ENCODE measurements around the gene RNF180.

RNF180 gene

DNA sequence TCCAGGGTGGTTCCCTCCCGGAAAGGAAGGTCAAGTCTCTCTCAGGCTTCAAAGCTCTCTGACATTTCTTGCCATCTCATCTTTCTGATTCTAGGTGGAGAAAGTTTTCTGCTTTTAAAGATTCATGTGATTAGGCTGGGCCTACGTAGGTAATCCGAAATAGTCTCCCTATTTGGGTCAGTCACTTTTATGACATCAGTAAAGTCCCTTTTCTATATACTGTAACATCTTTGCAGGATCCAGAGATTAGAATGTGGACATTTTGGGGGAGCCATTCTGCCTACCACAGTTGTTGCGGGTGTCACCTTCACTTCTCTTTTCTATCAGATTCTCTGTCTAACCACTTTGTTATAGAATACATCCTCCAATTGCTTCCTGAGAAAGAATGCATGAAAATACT is 1.9 kb upstream of the RNF180 start:
- TF ChIP-seq POLR2AphosphoS5 (IDR thresholded peaks at IDR 0.05; ENCODE audit: borderline replicate concordance, low read depth, low read length) (no peak), FOXP2 (optimal IDR thresholded peaks at IDR 0.05; ENCODE audit: control extremely low read depth, extremely low read length, insufficient read depth) (no peak), EZH2 (IDR thresholded peaks at IDR 0.05) (no peak)
- no peaks in the 10 kb centered on the region for H3K9me3 ChIP-seq (ENCODE audit: low read depth, low read length)
- no peak overlapping the region for H3K4me3 ChIP-seq
- H3K36me3 ChIP-seq (ENCODE audit: insufficient read depth, low read length), result no peaks in the 10 kb centered on the region
- DNase-seq (ENCODE audit: low read depth, low spot score), result no peak
- H3K9ac ChIP-seq (ENCODE audit: insufficient read length), result no peak overlapping the region
- no peak overlapping the region for H3K27ac ChIP-seq

DNA sequence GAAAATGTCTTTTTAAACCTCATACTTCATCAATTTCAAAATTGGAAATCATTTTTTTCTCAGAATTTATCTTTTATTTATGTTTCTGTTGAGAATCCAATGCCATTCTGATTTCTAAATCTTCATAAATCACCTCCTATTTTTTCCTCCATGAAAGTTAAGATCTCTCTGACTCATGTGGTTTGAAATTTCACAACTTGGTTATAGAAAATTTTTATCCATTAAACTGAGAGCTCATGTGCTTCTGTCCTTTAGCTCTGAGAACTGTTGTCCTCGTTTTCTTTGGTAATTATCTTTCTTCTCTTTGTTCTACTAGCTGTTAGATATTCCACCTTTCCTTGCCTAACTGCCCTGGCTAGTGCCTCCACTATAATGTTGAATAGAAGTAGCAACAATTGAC is 1.5 kb upstream of the RNF180 start:
- H3K4me3 ChIP-seq, result no peak overlapping the region
- no peak overlapping the region for H3K27ac ChIP-seq
- H3K9me3 ChIP-seq (ENCODE audit: low read depth, low read length), result no peaks in the 10 kb centered on the region
- DNase-seq (ENCODE audit: low read depth, low spot score), result no peak
- no peak overlapping the region for H3K9ac ChIP-seq (ENCODE audit: insufficient read length)
- no peaks in the 10 kb centered on the region for H3K36me3 ChIP-seq (ENCODE audit: insufficient read depth, low read length)
- TF ChIP-seq FOXP2 (optimal IDR thresholded peaks at IDR 0.05; ENCODE audit: control extremely low read depth, extremely low read length, insufficient read depth) (no peak), EZH2 (IDR thresholded peaks at IDR 0.05) (no peak), POLR2AphosphoS5 (IDR thresholded peaks at IDR 0.05; ENCODE audit: borderline replicate concordance, low read depth, low read length) (no peak)

DNA sequence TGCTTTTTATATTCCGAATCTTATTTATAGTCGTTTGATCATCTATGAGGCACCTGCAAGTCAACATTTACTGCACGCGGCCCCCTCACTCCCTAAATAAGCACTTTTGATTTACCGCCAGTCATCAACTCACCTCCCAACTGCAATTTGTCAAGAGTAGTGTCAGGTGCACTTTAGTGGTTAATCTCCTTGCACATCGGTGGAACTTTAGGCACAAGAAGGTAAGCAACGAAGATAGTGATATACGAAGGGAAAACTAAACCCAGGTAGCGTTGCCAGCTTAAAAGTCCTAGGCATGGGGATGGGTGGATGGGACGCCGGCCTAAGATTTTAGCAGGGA is 513 bp upstream of the RNF180 start:
- peak overlapping the region; percentile 72 for H3K4me3 ChIP-seq
- H3K27ac ChIP-seq, result no peak overlapping the region
- no peaks in the 10 kb centered on the region for H3K36me3 ChIP-seq (ENCODE audit: insufficient read depth, low read length)
- no peak for TF ChIP-seq FOXP2 (optimal IDR thresholded peaks at IDR 0.05; ENCODE audit: control extremely low read depth, extremely low read length, insufficient read depth)
- no peak for TF ChIP-seq POLR2AphosphoS5 (IDR thresholded peaks at IDR 0.05; ENCODE audit: borderline replicate concordance, low read depth, low read length)
- TF ChIP-seq EZH2 (IDR thresholded peaks at IDR 0.05), result no peak
- H3K9ac ChIP-seq (ENCODE audit: insufficient read length), result no peak overlapping the region
- no peak for DNase-seq (ENCODE audit: low read depth, low spot score)
- H3K9me3 ChIP-seq (ENCODE audit: low read depth, low read length), result no peaks in the 10 kb centered on the region

- no peaks in the 10 kb centered on the region for H3K36me3 ChIP-seq (ENCODE audit: insufficient read depth, low read length)
- peak overlapping the region; percentile 72 for H3K4me3 ChIP-seq
- TF ChIP-seq FOXP2 (optimal IDR thresholded peaks at IDR 0.05; ENCODE audit: control extremely low read depth, extremely low read length, insufficient read depth) (no peak), POLR2AphosphoS5 (IDR thresholded peaks at IDR 0.05; ENCODE audit: borderline replicate concordance, low read depth, low read length) (no peak), EZH2 (IDR thresholded peaks at IDR 0.05) (no peak)
- H3K27ac ChIP-seq, result no peak overlapping the region
- H3K9ac ChIP-seq (ENCODE audit: insufficient read length), result no peak overlapping the region
- no peak for DNase-seq (ENCODE audit: low read depth, low spot score)
- no peaks in the 10 kb centered on the region for H3K9me3 ChIP-seq (ENCODE audit: low read depth, low read length)
These were observed 737 bp downstream of the RNF180 start for GRCh38 chr5:64166201-64166959.

DNA sequence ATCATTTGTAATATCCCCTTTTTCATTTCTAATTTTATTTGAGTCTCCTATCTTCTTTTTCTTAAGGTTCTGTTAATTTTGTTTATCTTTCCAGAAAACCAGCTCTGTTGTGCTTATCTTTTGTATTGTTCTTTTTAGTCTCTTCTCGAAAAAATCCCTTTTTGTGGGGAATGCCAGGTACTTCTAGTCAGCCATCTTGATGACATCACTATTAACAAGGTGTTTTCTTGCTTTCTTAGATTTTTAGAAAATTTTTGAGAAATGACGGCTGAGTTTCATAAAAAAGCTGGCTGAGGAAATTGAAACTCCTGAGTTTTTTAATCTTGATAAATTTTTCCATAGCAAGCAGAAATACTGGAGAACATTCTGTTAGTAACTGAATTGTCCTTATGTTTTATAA is 10.7 kb downstream of the RNF180 start:
- Histone ChIP-seq H3K36me3 (ENCODE audit: insufficient read depth, low read length) (no peaks in the 10 kb centered on the region), H3K4me3 (no peak overlapping the region), H3K27ac (no peak overlapping the region), H3K9ac (ENCODE audit: insufficient read length) (no peak overlapping the region), H3K9me3 (ENCODE audit: low read depth, low read length) (no peaks in the 10 kb centered on the region)
- TF ChIP-seq EZH2 (IDR thresholded peaks at IDR 0.05) (no peak), FOXP2 (optimal IDR thresholded peaks at IDR 0.05; ENCODE audit: control extremely low read depth, extremely low read length, insufficient read depth) (no peak), POLR2AphosphoS5 (IDR thresholded peaks at IDR 0.05; ENCODE audit: borderline replicate concordance, low read depth, low read length) (no peak)
- no peak for DNase-seq (ENCODE audit: low read depth, low spot score)

DNA sequence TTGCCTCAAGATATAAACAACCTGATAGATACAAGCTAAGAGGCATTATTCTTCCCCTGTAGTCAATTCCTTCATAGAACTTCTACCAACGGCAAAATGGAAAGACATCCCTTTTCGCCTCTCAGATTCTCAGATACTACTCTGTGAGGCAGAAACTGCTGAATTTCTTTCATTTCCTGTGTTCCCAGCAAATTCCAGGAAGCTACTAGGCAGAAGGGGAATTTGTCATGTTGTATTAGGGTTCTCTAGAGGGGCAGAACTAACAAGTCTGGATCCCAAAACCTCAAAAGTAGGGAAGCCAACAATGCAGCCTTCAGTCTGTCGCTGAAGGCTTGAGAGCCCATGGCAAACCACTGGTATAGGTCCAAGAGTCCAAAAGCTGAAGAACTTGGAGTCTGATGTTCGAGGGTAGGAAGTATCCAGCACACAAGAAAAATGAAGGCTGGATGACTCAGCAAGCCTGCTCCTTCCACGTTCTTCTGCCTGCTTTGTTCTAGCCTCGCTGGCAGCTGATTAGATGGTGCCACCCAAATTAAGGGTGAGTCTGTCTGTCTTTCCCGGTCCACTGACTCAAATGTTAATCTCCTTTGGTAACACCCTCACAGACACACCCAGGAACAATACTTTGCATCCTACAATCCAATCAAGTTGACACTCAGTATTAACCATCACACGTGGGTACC is 15.2 kb downstream of the RNF180 start:
- Histone ChIP-seq H3K9ac (ENCODE audit: insufficient read length) (no peak overlapping the region), H3K9me3 (ENCODE audit: low read depth, low read length) (no peaks in the 10 kb centered on the region), H3K36me3 (ENCODE audit: insufficient read depth, low read length) (no peaks in the 10 kb centered on the region), H3K4me3 (no peak overlapping the region), H3K27ac (no peak overlapping the region)
- no peak for DNase-seq (ENCODE audit: low read depth, low spot score)
- TF ChIP-seq FOXP2 (optimal IDR thresholded peaks at IDR 0.05; ENCODE audit: control extremely low read depth, extremely low read length, insufficient read depth), result no peak
- no peak for TF ChIP-seq EZH2 (IDR thresholded peaks at IDR 0.05)
- TF ChIP-seq POLR2AphosphoS5 (IDR thresholded peaks at IDR 0.05; ENCODE audit: borderline replicate concordance, low read depth, low read length), result no peak

- TF ChIP-seq FOXP2 (optimal IDR thresholded peaks at IDR 0.05; ENCODE audit: control extremely low read depth, extremely low read length, insufficient read depth) (no peak), POLR2AphosphoS5 (IDR thresholded peaks at IDR 0.05; ENCODE audit: borderline replicate concordance, low read depth, low read length) (no peak), EZH2 (IDR thresholded peaks at IDR 0.05) (no peak)
- Histone ChIP-seq H3K9ac (ENCODE audit: insufficient read length) (no peak overlapping the region), H3K27ac (no peak overlapping the region)
These were observed 15.8 kb downstream of the RNF180 start for GRCh38 chr5:64181440-64181839.

DNA sequence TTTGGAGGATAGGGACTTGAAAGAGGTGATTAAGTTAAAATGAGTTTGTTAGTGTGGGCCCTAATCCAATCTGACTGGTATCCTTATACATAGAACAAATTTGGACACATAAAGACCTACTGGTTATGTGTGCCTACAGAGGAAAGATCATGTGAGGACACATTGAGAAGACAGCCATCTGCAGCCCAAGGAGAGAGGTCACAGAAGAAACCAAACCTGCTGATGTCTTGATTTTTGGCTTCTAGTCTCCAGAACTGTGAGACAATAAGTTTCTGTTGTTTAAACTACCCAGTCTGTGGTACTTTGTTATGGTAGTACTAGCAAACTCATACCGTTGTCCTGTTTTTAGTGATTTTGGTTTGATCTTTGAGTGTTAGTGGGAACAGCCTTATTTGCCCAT is 18.3 kb downstream of the RNF180 start:
- Histone ChIP-seq H3K36me3 (ENCODE audit: insufficient read depth, low read length) (no peaks in the 10 kb centered on the region), H3K9me3 (ENCODE audit: low read depth, low read length) (no peaks in the 10 kb centered on the region), H3K4me3 (no peak overlapping the region), H3K27ac (no peak overlapping the region), H3K9ac (ENCODE audit: insufficient read length) (no peak overlapping the region)
- DNase-seq (ENCODE audit: low read depth, low spot score), result no peak
- no peak for TF ChIP-seq FOXP2 (optimal IDR thresholded peaks at IDR 0.05; ENCODE audit: control extremely low read depth, extremely low read length, insufficient read depth)
- no peak for TF ChIP-seq EZH2 (IDR thresholded peaks at IDR 0.05)
- TF ChIP-seq POLR2AphosphoS5 (IDR thresholded peaks at IDR 0.05; ENCODE audit: borderline replicate concordance, low read depth, low read length), result no peak

More at GRCh38 chr5:64181440-64181839, 15.8 kb downstream of the RNF180 start:
- DNase-seq (ENCODE audit: low read depth, low spot score), result no peak
- no peak overlapping the region for H3K4me3 ChIP-seq
- H3K36me3 ChIP-seq (ENCODE audit: insufficient read depth, low read length), result no peaks in the 10 kb centered on the region
- no peaks in the 10 kb centered on the region for H3K9me3 ChIP-seq (ENCODE audit: low read depth, low read length)
